ENCODE measurements around the gene SLC1A2.

DNA sequence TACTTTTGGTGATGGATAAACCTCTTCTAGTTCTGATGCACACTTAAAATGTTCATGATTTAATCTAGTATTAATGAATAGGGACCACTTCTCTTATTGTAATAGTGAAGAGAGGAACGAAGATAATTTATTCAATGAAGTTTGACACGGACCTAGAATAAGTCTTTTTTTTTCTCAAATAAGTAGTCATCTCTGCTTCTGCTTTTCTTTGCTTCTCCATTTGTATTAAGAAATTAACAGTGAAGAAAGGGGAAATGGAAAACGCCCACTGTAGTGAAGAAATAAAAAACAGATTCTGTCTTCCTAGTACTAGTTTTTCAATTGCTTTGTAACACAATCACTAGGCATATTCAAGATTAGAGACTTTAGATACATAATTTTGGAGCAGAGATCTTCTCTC lies 207.4 kb downstream of the SLC1A2 start:
- TF ChIP-seq, protein P1, sequence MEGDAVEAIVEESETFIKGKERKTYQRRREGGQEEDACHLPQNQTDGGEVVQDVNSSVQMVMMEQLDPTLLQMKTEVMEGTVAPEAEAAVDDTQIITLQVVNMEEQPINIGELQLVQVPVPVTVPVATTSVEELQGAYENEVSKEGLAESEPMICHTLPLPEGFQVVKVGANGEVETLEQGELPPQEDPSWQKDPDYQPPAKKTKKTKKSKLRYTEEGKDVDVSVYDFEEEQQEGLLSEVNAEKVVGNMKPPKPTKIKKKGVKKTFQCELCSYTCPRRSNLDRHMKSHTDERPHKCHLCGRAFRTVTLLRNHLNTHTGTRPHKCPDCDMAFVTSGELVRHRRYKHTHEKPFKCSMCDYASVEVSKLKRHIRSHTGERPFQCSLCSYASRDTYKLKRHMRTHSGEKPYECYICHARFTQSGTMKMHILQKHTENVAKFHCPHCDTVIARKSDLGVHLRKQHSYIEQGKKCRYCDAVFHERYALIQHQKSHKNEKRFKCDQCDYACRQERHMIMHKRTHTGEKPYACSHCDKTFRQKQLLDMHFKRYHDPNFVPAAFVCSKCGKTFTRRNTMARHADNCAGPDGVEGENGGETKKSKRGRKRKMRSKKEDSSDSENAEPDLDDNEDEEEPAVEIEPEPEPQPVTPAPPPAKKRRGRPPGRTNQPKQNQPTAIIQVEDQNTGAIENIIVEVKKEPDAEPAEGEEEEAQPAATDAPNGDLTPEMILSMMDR (conservative IDR thresholded peaks at IDR 0.05 in 1 of 2, IDR thresholded peaks at IDR 0.05 in 1 of 2; ENCODE audit: low read depth in 1 of 2, low read length in 2 of 2): no peak
- TF ChIP-seq EZH2 (IDR thresholded peaks at IDR 0.05; ENCODE audit: low read length, missing control alignments): no peak
